SK-N-MC (cell line): ENCODE data around the gene ETF1.

Source experiments
- EZH2 ChIP-seq: fragments of 200-600 bp; sonication (generic); IDR thresholded peaks from one replicate; pipeline ENCODE4 v1.6.1; 2017; ENCODE audit warnings: antibody characterized with exemption
- POLR2AphosphoS5 ChIP-seq: IDR thresholded peaks from 2 replicates; pipeline ENCODE4 v1.6.1; 2012; ENCODE audit warnings: mild to moderate bottlenecking, low read depth, low read length, borderline replicate concordance

DNA sequence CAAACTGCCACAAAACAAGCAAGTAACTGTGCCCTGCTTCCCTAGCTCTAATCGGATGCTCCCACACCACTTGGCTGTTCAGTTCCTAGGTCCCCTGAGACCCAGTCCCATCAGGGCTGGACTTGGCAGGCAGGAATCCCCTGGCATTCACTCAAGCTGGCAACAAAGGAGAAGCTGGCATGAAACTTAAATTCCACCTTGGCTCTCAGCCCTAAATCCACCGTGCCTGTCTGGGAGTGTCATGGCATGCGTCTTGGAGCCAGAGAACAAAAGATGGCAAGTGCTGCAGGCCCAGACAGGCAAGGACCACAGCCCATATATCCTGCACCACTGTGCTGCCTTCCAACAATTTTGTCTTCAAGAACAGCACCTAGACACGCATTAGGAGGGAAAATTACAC, 38.2 kb downstream of the ETF1 start:
- TF ChIP-seq EZH2 (no peak), POLR2AphosphoS5 (no peak)
